ENCODE measurements around the gene SDHA. TPM values are rescaled to one million over a fixed set of nuclear protein-coding genes. Genes with fewer than 3 reads are reported as not detected.
"Not testable (repeated sequence)": the region's sequence is repeated elsewhere in the genome, so short reads cannot be mapped to it uniquely, and the experiment has no call there.

SDHA gene
- total and polyA plus RNA-seq, 10 of the 15 experiments (the other 5 are each of a cell fraction or from before 2014, with no cell fraction given), result 63.3 to 205 (median 104) TPM

GRCh38 chr5:195401-196160, 22.5 kb upstream of the SDHA start (continued):
- TF ChIP-seq RUNX3 (IDR thresholded peaks at IDR 0.05; ENCODE audit: low read length) (no peak), PAX5 (IDR thresholded peaks at IDR 0.05; ENCODE audit: borderline replicate concordance, low read depth, low read length) (no peak), ZNF384 (IDR thresholded peaks at IDR 0.05; ENCODE audit: borderline replicate concordance, low read depth, low read length) (no peak), NR2C1 (IDR thresholded peaks at IDR 0.05) (no peak), GATAD2B (conservative IDR thresholded peaks at IDR 0.05; ENCODE audit: low read depth) (no peak), KDM1A (IDR thresholded peaks at IDR 0.05; ENCODE audit: borderline replicate concordance) (no peak), RCOR1 (conservative IDR thresholded peaks at IDR 0.05; ENCODE audit: low read depth, low read length) (no peak), NR2C2 (IDR thresholded peaks at IDR 0.05; ENCODE audit: borderline replicate concordance, control insufficient read depth, insufficient read length, low read depth) (no peak), ZBED1 (IDR thresholded peaks at IDR 0.05; ENCODE audit: borderline replicate concordance) (no peak), ZNF217 (IDR thresholded peaks at IDR 0.05) (no peak), EZH2 (IDR thresholded peaks at IDR 0.05; ENCODE audit: borderline replicate concordance, control insufficient read depth, low read depth, low read length) (no peak)

DNA sequence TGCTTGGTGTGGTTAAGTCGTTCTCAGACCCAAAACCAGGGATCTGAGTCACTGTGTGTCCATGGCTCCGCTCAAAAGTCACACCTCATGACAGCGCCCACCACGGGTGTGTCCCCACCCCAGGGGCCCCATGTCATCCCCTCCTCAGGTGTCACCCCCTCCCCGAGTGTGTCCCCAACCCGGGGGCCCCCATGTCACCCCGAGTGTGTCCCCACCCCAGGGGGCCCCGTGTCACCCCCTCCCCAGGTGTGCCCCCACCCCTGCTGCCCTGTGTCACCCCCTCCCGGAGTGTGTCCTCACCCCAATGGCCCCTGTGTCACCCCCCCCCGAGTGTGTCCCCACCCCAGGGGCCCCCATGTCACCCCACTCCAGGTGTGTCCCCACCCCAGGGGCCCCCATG, 21.8 kb upstream of the SDHA start:
- intact Hi-C loops (cut with micrococcal nuclease; ENCODE audit: unreplicated experiment), result no loop called here
- ChIA-PET SMC1A (ENCODE audit: uncharacterized antibody, unreplicated experiment) (no interaction called here), RAD21 (ENCODE audit: unreplicated experiment) (no interaction called here), POLR2A (no interaction called here), CTCF (no interaction called here)
- WGBS (ENCODE audit: insufficient coverage, insufficient replicate concordance, low lambda C conversion rate, missing lambda C conversion rate), result 23% methylated on average over 4 of the region's 10 CpGs
- Histone ChIP-seq H3K27me3 (replicated peaks in 1 of 2; ENCODE audit: control insufficient read depth in 2 of 2, insufficient read depth in 2 of 2, low read length in 1 of 2) (no peaks in the 10 kb centered on the region), H3K4me3 (no peak overlapping the region), H3K4me1 (ENCODE audit: control insufficient read depth, insufficient read depth, low read length) (peaks cover 9% of the 10 kb centered on the region; the same call in 1 of the 2 replicates), H3K9ac (ENCODE audit: control insufficient read depth, insufficient read depth, low read length) (no peak overlapping the region), H3K9me3 (replicated peaks; ENCODE audit: control insufficient read depth, insufficient read depth, low read length) (no peaks in the 10 kb centered on the region), H3K36me3 (ENCODE audit: control insufficient read depth in 2 of 2, insufficient read depth in 2 of 2, low read length in 1 of 2) (no peaks in the 10 kb centered on the region), H4K20me1 (ENCODE audit: control insufficient read depth, insufficient read depth) (no peaks in the 10 kb centered on the region), H2AFZ (ENCODE audit: control insufficient read depth, low read depth, low read length) (no peak overlapping the region), H3K4me2 (ENCODE audit: control insufficient read depth, insufficient read depth) (no peak overlapping the region), H3K27ac (ENCODE audit: control insufficient read depth, insufficient read depth) (no peak overlapping the region), H3K79me2 (ENCODE audit: control insufficient read depth, insufficient read depth, low read length) (no peaks in the 10 kb centered on the region)
- DNase-seq (ENCODE audit: low read depth, low spot score), result no peak
- no peak for ATAC-seq
- FAIRE-seq, result no peak
- no peak for TF ChIP-seq HSF1 (IDR thresholded peaks at IDR 0.05; ENCODE audit: low read depth, low read length)
- in situ Hi-C loops (cut with MboI), result no loop called here
- BruUV-seq (replicated peaks), result no TSS peak

GRCh38 chr5:197031-197430, 21.1 kb upstream of the SDHA start:
- CTCF ChIA-PET; ATAC-seq; SMC1A ChIA-PET (ENCODE audit: uncharacterized antibody, unreplicated experiment); FAIRE-seq; H3K36me3 ChIP-seq (ENCODE audit: control insufficient read depth in 2 of 2, insufficient read depth in 2 of 2, low read length in 1 of 2); H3K4me1 ChIP-seq (ENCODE audit: control insufficient read depth, insufficient read depth, low read length); DNase-seq (ENCODE audit: low read depth, low spot score); RAD21 ChIA-PET (ENCODE audit: unreplicated experiment); intact Hi-C loops (cut with micrococcal nuclease; ENCODE audit: unreplicated experiment); H3K9ac ChIP-seq (ENCODE audit: control insufficient read depth, insufficient read depth, low read length); H3K4me3 ChIP-seq; H3K79me2 ChIP-seq (ENCODE audit: control insufficient read depth, insufficient read depth, low read length); POLR2A ChIA-PET; H2AFZ ChIP-seq (ENCODE audit: control insufficient read depth, low read depth, low read length); BruUV-seq (replicated peaks); in situ Hi-C loops (cut with MboI); H3K4me2 ChIP-seq (ENCODE audit: control insufficient read depth, insufficient read depth); H3K9me3 ChIP-seq (replicated peaks; ENCODE audit: control insufficient read depth, insufficient read depth, low read length); H3K27ac ChIP-seq (ENCODE audit: control insufficient read depth, insufficient read depth); H4K20me1 ChIP-seq (ENCODE audit: control insufficient read depth, insufficient read depth); H3K27me3 ChIP-seq (replicated peaks in 1 of 2; ENCODE audit: control insufficient read depth in 2 of 2, insufficient read depth in 2 of 2, low read length in 1 of 2): not testable (repeated sequence)
- WGBS (ENCODE audit: insufficient coverage, insufficient replicate concordance, low lambda C conversion rate, missing lambda C conversion rate), result 72% methylated on average over 15 of the region's 18 CpGs

All from GM12878 (cell line).